ENCODE results near the gene TSSK2. TPM values are rescaled to one million over a fixed set of nuclear protein-coding genes. Genes with fewer than 3 reads are reported as not detected.

Gene TSSK2
- polyA plus RNA-seq, 1 donor (not counting 4 experiments of a cell fraction or from before 2014, with no cell fraction given) = not detected

DNA sequence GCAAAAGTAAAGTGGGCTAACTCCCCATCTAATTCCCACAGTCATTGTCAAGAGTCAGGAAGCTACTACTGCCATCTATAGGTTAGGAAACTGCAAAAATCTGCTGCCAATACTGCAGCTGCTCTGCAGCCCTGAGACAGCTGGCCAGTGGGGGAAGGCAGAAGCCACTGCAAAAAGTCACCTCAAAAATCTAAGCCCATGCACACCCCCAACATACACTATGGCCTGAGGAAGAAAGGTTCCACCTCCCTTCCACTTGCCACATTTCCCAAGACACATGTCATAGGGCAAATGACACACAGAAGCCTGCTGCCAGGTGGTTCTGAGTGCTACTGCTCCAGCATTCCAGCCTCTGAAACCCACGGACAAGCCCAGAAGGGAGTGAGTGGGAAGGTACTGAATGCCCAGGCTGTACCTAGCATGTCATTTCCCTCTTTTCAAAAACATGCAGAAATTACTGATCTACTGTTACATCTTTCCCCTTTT lies 45.8 kb upstream of the TSSK2 start:
- Histone ChIP-seq H4K20me1 (ENCODE audit: control insufficient read depth, extremely low read depth, insufficient read depth, low read length) (peaks cover 6% of the 10 kb centered on the region), H3K4me1 (ENCODE audit: control insufficient read depth, extremely low read depth, insufficient read depth, low read length) (peaks cover 10% of the 10 kb centered on the region), H3K27me3 (ENCODE audit: control insufficient read depth, extremely low read depth, insufficient read depth, low read length) (no peaks in the 10 kb centered on the region), H3K9me3 (ENCODE audit: control insufficient read depth, low read depth, low read length) (no peaks in the 10 kb centered on the region), H3K9me1 (ENCODE audit: control insufficient read depth, extremely low read depth, insufficient read depth, low read length) (no peaks in the 10 kb centered on the region), H3K4me2 (ENCODE audit: control insufficient read depth, extremely low read depth, insufficient read depth, low read depth, low read length) (no peak overlapping the region), H3K36me3 (ENCODE audit: control insufficient read depth in 2 of 2, extremely low read depth in 1 of 2, insufficient read depth in 2 of 2, low read length in 2 of 2) (peaks cover 17 to 20% of the 10 kb centered on the region in 2 experiments), H2AFZ (ENCODE audit: control insufficient read depth, low read length) (no peak overlapping the region), H3K9ac (ENCODE audit: control insufficient read depth, extremely low read depth, insufficient read depth, low read length) (no peak overlapping the region), H3K79me2 (ENCODE audit: control insufficient read depth, insufficient read depth, low read length) (peaks cover 6% of the 10 kb centered on the region), H3K4me3 (ENCODE audit: control insufficient read depth in 2 of 3, extremely low read depth in 1 of 3, insufficient read depth in 2 of 3, low read depth in 1 of 3, low read length in 3 of 3) (no peak overlapping the region), H3K27ac (ENCODE audit: control insufficient read depth, insufficient read depth, low read length) (no peak overlapping the region)
- no peak for DNase-seq (ENCODE audit: low read depth, low spot score)
- dilution Hi-C loops (cut with MboI; ENCODE audit: extremely low pct_ligation_motif_present, low sequenced_read_pairs) = no loop called here
- FAIRE-seq = no peak
- TF ChIP-seq, protein P1, sequence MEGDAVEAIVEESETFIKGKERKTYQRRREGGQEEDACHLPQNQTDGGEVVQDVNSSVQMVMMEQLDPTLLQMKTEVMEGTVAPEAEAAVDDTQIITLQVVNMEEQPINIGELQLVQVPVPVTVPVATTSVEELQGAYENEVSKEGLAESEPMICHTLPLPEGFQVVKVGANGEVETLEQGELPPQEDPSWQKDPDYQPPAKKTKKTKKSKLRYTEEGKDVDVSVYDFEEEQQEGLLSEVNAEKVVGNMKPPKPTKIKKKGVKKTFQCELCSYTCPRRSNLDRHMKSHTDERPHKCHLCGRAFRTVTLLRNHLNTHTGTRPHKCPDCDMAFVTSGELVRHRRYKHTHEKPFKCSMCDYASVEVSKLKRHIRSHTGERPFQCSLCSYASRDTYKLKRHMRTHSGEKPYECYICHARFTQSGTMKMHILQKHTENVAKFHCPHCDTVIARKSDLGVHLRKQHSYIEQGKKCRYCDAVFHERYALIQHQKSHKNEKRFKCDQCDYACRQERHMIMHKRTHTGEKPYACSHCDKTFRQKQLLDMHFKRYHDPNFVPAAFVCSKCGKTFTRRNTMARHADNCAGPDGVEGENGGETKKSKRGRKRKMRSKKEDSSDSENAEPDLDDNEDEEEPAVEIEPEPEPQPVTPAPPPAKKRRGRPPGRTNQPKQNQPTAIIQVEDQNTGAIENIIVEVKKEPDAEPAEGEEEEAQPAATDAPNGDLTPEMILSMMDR (optimal IDR thresholded peaks at IDR 0.05 in 1 of 3, IDR thresholded peaks at IDR 0.05 in 1 of 3, conservative IDR thresholded peaks at IDR 0.05 in 1 of 3; ENCODE audit: extremely low read depth in 1 of 3, insufficient read depth in 2 of 3, low read length in 3 of 3) = peak; percentile 46 to 49 (median 48)
- TF ChIP-seq EZH2 (IDR thresholded peaks at IDR 0.05; ENCODE audit: low read length) = no peak

DNA sequence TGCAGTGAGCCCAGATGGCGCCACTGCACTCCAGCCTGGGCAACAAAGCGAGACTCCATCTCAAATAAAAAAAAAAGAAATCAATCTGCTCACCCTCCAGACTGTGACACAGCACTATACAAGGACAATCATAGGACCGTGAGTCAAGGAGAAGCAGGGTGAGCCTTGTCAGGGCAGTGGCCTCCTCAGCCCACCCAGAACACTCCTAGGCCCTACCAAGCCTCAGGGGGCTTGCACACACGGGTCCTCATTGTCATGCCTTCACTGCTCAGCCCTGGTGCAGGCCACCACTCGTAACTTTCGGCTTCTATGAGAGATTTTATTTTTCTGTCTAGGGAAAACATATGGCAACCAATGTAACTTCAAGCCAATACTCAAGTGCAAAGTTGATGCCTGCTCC lies 44.7 kb upstream of the TSSK2 start:
- Histone ChIP-seq H3K4me1 (ENCODE audit: control insufficient read depth, extremely low read depth, insufficient read depth, low read length) (peaks cover 10% of the 10 kb centered on the region), H3K27ac (ENCODE audit: control insufficient read depth, insufficient read depth, low read length) (no peak overlapping the region), H3K9ac (ENCODE audit: control insufficient read depth, extremely low read depth, insufficient read depth, low read length) (no peak overlapping the region), H3K9me1 (ENCODE audit: control insufficient read depth, extremely low read depth, insufficient read depth, low read length) (no peaks in the 10 kb centered on the region), H4K20me1 (ENCODE audit: control insufficient read depth, extremely low read depth, insufficient read depth, low read length) (peaks cover 4% of the 10 kb centered on the region), H3K4me3 (ENCODE audit: control insufficient read depth in 2 of 3, extremely low read depth in 1 of 3, insufficient read depth in 2 of 3, low read depth in 1 of 3, low read length in 3 of 3) (no peak overlapping the region), H3K4me2 (ENCODE audit: control insufficient read depth, extremely low read depth, insufficient read depth, low read depth, low read length) (no peak overlapping the region), H3K79me2 (ENCODE audit: control insufficient read depth, insufficient read depth, low read length) (peaks cover 6% of the 10 kb centered on the region), H3K36me3 (ENCODE audit: control insufficient read depth in 2 of 2, extremely low read depth in 1 of 2, insufficient read depth in 2 of 2, low read length in 2 of 2) (peaks cover 14 to 15% of the 10 kb centered on the region in 2 experiments), H2AFZ (ENCODE audit: control insufficient read depth, low read length) (no peak overlapping the region), H3K27me3 (ENCODE audit: control insufficient read depth, extremely low read depth, insufficient read depth, low read length) (no peaks in the 10 kb centered on the region), H3K9me3 (ENCODE audit: control insufficient read depth, low read depth, low read length) (no peaks in the 10 kb centered on the region)
- no peak for DNase-seq (ENCODE audit: low read depth, low spot score)
- TF ChIP-seq, protein P1 (optimal IDR thresholded peaks at IDR 0.05 in 1 of 3, IDR thresholded peaks at IDR 0.05 in 1 of 3, conservative IDR thresholded peaks at IDR 0.05 in 1 of 3; ENCODE audit: extremely low read depth in 1 of 3, insufficient read depth in 2 of 3, low read length in 3 of 3) = no peak
- TF ChIP-seq EZH2 (IDR thresholded peaks at IDR 0.05; ENCODE audit: low read length) = no peak
- dilution Hi-C loops (cut with MboI; ENCODE audit: extremely low pct_ligation_motif_present, low sequenced_read_pairs) = no loop called here
- no peak for FAIRE-seq

Data from keratinocyte (primary cell).